Osteoblast (primary cell): ENCODE measurements around the gene CELSR1. TPM values are rescaled to one million over a fixed set of nuclear protein-coding genes. Genes with fewer than 3 reads are reported as not detected.

Experiments
- DNase-seq: peaks from one replicate; pipeline ENCODE4 v3.0.0; 2011; ENCODE audit warnings: low spot score, mixed read lengths; ENCODE audit not compliant: insufficient read length; ENCODE audit errors: missing footprints
- H2AFZ ChIP-seq: 2 replicates; pipeline ENCODE4 v1.6.0; 2011; ENCODE audit warnings: mild to moderate bottlenecking, low read length
- H3K27ac ChIP-seq: 2 replicates; pipeline ENCODE4 v1.5.1; 2011; ENCODE audit warnings: mild to moderate bottlenecking, low read depth, low read length, moderate library complexity
- H3K27me3 ChIP-seq: 2 replicates; pipeline ENCODE4 v1.6.0; 2012; ENCODE audit warnings: mild to moderate bottlenecking, control low read depth, inconsistent platforms, low read length, moderate library complexity; ENCODE audit not compliant: insufficient read depth
- H3K36me3 ChIP-seq: 2 replicates; pipeline ENCODE4 v1.5.1; 2011; ENCODE audit warnings: mild to moderate bottlenecking, low read length, control low read depth, moderate library complexity; ENCODE audit not compliant: insufficient read depth
- H3K4me1 ChIP-seq: 2 replicates; pipeline ENCODE4 v1.5.1; 2011; ENCODE audit warnings: mild to moderate bottlenecking, low read length, control low read depth, moderate library complexity; ENCODE audit not compliant: insufficient read depth
- H3K4me2 ChIP-seq: 2 replicates; pipeline ENCODE4 v1.6.0; 2011; ENCODE audit warnings: mild to moderate bottlenecking, low read length; ENCODE audit not compliant: insufficient read depth
- H3K4me3 ChIP-seq: fragments of 200-600 bp; sonication (generic); 3 replicates; pipeline ENCODE4 v1.5.1; 2012; ENCODE audit warnings: mild to moderate bottlenecking, low read length, inconsistent platforms; ENCODE audit not compliant: insufficient read depth
- H3K79me2 ChIP-seq: 2 replicates; pipeline ENCODE4 v1.6.0; 2012; ENCODE audit warnings: mild to moderate bottlenecking, low read length, control low read depth, inconsistent platforms; ENCODE audit not compliant: insufficient read depth
- H3K9me3 ChIP-seq: 2 replicates; pipeline ENCODE4 v1.5.1; 2011; ENCODE audit warnings: low read depth, low read length, control low read depth
- H4K20me1 ChIP-seq: 2 replicates; pipeline ENCODE4 v1.6.0; 2012; ENCODE audit warnings: mild to moderate bottlenecking, low read length, control low read depth; ENCODE audit not compliant: insufficient read depth
- total RNA-seq: library from RNA; depleted of rRNA; stranded (reverse); fragments of >200 nt; gene quantifications from 2 replicates; pipeline ENCODE4 v1.2.3, GENCODE V29; 2012
- TF ChIP-seq, protein P1 (sequence below): IDR thresholded peaks from 2 replicates; pipeline ENCODE4 v1.5.1; 2011; ENCODE audit warnings: mild to moderate bottlenecking, low read depth, low read length, moderate library complexity; ENCODE audit errors: extremely low read depth

The CELSR1 gene
- total RNA-seq, 1 donor = 3.6 TPM

DNA sequence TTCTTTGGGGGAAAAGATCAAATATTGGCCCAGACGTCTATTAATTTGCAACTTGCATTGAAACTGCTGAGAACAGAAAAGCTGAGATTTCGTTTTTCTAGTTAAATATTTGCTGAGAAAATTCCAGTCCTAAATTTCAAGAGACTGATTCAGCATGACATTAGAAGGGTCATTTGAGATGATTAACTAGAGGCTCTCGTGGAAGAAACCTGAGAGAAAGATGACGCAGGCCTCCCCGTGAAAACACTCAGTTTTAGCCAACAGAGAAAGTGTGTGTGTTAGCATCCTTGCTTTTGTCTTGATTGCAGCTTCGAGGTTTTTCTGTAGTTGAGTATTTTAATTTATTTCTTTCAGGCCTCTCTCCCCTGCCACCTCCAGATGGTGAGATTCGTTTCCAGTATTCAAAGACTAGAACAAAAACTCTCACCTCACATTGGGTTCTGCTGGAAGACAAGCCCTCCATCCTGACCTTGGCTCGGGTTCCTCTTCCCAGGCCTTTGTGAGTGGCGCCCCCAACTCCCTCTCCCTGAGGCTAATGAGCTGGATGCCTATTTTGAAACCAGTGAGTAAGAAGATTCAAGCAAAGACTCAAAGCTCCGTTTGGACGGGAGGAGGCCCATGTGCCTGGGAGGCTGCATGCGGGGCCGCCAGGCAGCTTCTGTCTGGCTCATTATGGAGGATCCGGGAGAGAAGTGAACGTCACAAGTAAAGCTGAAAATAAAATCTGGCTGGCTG, 52.4 kb downstream of the CELSR1 start:
- H3K4me3 ChIP-seq = no peak overlapping the region
- no peak overlapping the region for H3K27ac ChIP-seq
- H4K20me1 ChIP-seq = no peaks in the 10 kb centered on the region
- no peaks in the 10 kb centered on the region for H3K9me3 ChIP-seq
- no peaks in the 10 kb centered on the region for H3K4me1 ChIP-seq
- H3K79me2 ChIP-seq = no peaks in the 10 kb centered on the region
- H2AFZ ChIP-seq = no peak overlapping the region
- H3K4me2 ChIP-seq = no peak overlapping the region
- H3K27me3 ChIP-seq = peaks cover 11% of the 10 kb centered on the region
- H3K36me3 ChIP-seq = no peaks in the 10 kb centered on the region
- TF ChIP-seq, protein P1, sequence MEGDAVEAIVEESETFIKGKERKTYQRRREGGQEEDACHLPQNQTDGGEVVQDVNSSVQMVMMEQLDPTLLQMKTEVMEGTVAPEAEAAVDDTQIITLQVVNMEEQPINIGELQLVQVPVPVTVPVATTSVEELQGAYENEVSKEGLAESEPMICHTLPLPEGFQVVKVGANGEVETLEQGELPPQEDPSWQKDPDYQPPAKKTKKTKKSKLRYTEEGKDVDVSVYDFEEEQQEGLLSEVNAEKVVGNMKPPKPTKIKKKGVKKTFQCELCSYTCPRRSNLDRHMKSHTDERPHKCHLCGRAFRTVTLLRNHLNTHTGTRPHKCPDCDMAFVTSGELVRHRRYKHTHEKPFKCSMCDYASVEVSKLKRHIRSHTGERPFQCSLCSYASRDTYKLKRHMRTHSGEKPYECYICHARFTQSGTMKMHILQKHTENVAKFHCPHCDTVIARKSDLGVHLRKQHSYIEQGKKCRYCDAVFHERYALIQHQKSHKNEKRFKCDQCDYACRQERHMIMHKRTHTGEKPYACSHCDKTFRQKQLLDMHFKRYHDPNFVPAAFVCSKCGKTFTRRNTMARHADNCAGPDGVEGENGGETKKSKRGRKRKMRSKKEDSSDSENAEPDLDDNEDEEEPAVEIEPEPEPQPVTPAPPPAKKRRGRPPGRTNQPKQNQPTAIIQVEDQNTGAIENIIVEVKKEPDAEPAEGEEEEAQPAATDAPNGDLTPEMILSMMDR = no peak
- peak; percentile 75 for DNase-seq

GRCh38 chr22:46484156-46484860, 53.1 kb downstream of the CELSR1 start:
- Histone ChIP-seq H3K9me3 (no peaks in the 10 kb centered on the region), H3K27me3 (peaks cover 14% of the 10 kb centered on the region), H3K4me2 (no peak overlapping the region), H3K79me2 (no peaks in the 10 kb centered on the region), H2AFZ (no peak overlapping the region), H3K4me3 (no peak overlapping the region), H3K27ac (no peak overlapping the region), H3K4me1 (no peaks in the 10 kb centered on the region), H3K36me3 (no peaks in the 10 kb centered on the region), H4K20me1 (no peaks in the 10 kb centered on the region)
- peak; percentile 68 for DNase-seq
- TF ChIP-seq, protein P1 = no peak

GRCh38 chr22:46483353-46483752, 54.1 kb downstream of the CELSR1 start:
- Histone ChIP-seq H3K79me2 (no peaks in the 10 kb centered on the region), H3K27ac (no peak overlapping the region)

More at GRCh38 chr22:46483353-46483752, 54.1 kb downstream of the CELSR1 start:
- DNase-seq = no peak
- Histone ChIP-seq H3K9me3 (no peaks in the 10 kb centered on the region), H3K27me3 (peaks cover 18% of the 10 kb centered on the region), H3K36me3 (no peaks in the 10 kb centered on the region), H3K4me2 (no peak overlapping the region), H2AFZ (no peak overlapping the region), H4K20me1 (no peaks in the 10 kb centered on the region), H3K4me1 (no peaks in the 10 kb centered on the region), H3K4me3 (no peak overlapping the region)
- TF ChIP-seq, protein P1 = no peak
